Body of pancreas (tissue), 4 donors: ENCODE measurements around the gene ZNF70.

Experiments
- POLR2A ChIP-seq, 3 donors: fragments of 450-650 bp; IDR thresholded peaks; one replicate each; pipeline ENCODE4 v1.6.1; 2016; ENCODE audit warnings: antibody characterized with exemption in 3 of 3, mild to moderate bottlenecking in 2 of 3
- TF ChIP-seq, protein P1 (sequence below), 7 experiments: fragments of 450-650 bp in 4 of 7; fragments of 200-600 bp in 3 of 7; sonication (generic) in 3 of 7; IDR thresholded peaks; one replicate each; pipeline ENCODE4 v1.5.1; 2016 to 2019; ENCODE audit warnings: antibody characterized with exemption in 7 of 7

DNA sequence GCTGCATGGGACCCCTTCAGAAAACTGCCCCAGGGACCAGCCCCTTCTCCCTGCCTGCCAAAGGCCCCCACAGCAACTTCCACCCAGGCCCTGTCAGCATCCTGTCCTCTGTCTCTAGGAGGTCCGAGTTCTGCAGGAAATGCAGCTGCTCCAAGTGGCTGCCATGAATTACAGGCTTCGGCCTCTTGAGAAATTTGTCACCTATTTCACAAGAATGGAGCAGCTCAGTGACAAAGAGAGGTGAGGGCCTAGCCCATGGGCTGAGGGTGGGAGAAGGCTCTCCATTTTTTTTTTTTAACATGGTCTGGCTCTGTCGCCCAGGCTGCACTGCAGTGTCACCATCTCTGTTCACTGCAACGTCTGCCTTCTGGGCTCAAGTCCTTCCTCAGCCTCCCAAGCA is 52.8 kb downstream of the ZNF70 start:
- TF ChIP-seq, protein P1, sequence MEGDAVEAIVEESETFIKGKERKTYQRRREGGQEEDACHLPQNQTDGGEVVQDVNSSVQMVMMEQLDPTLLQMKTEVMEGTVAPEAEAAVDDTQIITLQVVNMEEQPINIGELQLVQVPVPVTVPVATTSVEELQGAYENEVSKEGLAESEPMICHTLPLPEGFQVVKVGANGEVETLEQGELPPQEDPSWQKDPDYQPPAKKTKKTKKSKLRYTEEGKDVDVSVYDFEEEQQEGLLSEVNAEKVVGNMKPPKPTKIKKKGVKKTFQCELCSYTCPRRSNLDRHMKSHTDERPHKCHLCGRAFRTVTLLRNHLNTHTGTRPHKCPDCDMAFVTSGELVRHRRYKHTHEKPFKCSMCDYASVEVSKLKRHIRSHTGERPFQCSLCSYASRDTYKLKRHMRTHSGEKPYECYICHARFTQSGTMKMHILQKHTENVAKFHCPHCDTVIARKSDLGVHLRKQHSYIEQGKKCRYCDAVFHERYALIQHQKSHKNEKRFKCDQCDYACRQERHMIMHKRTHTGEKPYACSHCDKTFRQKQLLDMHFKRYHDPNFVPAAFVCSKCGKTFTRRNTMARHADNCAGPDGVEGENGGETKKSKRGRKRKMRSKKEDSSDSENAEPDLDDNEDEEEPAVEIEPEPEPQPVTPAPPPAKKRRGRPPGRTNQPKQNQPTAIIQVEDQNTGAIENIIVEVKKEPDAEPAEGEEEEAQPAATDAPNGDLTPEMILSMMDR (IDR thresholded peaks at IDR 0.05): no peak
- TF ChIP-seq POLR2A (IDR thresholded peaks at IDR 0.05): no peak
